ENCODE data around the gene CRELD2.
"Not testable (repeated sequence)": the region's sequence is repeated elsewhere in the genome, so short reads cannot be mapped to it uniquely, and the experiment has no call there.

The CRELD2 gene

GRCh38 chr22:49938565-49939136 lies 20.2 kb downstream of the CRELD2 start:
- no peaks in the 10 kb centered on the region for H3K9me3 ChIP-seq (ENCODE audit: control insufficient read depth in 2 of 2, low read length in 2 of 2)
- no peak overlapping the region for H3K4me3 ChIP-seq (ENCODE audit: low read length in 2 of 2)
- H3K4me1 ChIP-seq (ENCODE audit: control insufficient read depth, insufficient read depth, low read length): peaks cover 32% of the 10 kb centered on the region
- no peak overlapping the region for H3K9ac ChIP-seq (ENCODE audit: low read length in 2 of 2)
- no peak overlapping the region for H3K27ac ChIP-seq (ENCODE audit: low read length)
- H3K27me3 ChIP-seq (ENCODE audit: control insufficient read depth in 1 of 2, insufficient read depth in 2 of 2, low read length in 2 of 2): no peaks in the 10 kb centered on the region
- no peaks in the 10 kb centered on the region for H3K36me3 ChIP-seq (ENCODE audit: control insufficient read depth in 2 of 2, insufficient read depth in 2 of 2, low read length in 2 of 2)

DNA sequence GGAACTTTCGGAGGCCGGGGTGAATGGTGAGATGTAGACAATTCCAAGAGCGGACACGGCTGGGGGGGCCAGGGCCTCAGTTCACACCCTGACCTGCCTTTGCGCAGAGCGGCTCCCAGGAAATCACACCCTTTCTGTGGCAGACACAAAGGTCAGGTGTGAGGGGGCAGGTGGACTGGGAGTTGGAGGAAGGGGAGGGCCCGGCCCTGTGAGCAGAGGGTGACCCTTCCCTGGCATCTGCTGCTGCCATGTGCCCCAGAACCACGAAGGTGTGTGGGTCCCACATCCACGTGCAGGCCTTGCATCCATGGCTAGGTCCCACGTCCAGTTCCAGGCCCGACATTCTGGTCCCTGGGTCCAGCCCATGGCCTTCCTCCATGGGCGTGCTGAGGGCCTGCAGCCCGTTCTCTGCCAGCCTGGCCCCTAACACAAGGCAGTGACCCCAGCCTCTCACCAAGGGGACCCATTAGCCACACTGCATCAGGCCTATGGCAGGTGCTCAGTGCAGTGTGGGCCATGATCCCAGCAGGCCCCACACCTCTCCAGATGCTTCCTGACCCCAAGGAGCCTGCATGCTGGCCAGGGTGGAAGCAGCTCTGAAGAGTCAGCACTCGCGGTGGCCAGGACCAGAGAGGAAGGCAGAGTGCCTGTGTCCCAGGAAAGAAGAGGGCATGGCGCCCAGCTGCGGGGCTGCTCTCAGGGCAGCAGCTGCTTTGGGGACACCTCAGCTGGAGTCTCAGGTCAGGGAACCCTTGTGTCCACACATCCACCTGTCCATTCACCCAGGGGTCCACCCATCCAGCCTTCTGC lies 23.3 kb downstream of the CRELD2 start:
- no peak overlapping the region for H3K27ac ChIP-seq (ENCODE audit: low read length)

DNA sequence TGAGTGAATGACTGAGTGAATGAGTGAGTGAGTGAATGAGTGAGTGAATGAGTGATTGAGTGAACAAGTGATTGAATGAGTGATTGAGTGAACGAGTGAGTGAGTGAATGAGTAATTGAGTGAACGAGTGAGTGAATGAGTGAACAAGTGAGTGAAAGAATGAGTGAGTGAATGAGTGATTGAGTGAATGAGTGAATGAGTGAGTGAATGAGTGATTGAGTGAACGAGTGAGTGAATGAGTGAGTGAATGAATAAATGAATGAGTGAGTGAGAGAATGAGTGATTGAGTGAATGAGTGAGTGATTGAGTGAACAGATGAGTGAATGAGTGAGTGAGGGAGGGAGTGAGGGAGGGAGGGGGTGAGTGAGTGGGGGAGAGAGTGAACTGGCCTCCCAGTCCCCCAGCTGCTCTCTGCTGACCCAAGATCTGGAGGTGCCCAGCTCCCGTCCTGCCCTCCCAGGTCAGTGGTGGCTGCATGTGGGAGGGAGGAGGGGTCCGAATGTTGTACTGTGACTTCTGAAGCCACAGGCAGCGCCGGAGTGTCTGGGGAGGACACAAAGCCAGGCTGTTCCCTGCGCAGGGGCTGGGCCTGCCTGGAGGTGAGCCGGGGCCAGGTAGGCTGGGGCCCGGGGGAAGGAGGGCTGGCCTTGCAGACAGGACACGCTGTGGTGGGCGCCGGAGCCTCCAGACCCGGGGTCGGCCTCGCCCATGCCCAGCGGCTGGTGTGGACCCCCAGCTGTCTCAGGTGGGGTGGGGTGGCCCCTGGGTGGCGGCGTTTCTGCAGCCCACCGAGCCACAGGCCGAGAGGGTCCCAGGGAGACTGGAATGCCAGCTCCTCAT lies 24.4 kb downstream of the CRELD2 start:
- Histone ChIP-seq H3K4me3 (ENCODE audit: low read length in 2 of 2) (no peak overlapping the region), H3K36me3 (ENCODE audit: control insufficient read depth in 2 of 2, insufficient read depth in 2 of 2, low read length in 2 of 2) (no peaks in the 10 kb centered on the region), H3K9me3 (ENCODE audit: control insufficient read depth in 2 of 2, low read length in 2 of 2) (no peaks in the 10 kb centered on the region), H3K9ac (ENCODE audit: low read length in 2 of 2) (no peak overlapping the region), H3K4me1 (ENCODE audit: control insufficient read depth, insufficient read depth, low read length) (peaks cover 4% of the 10 kb centered on the region), H3K27ac (ENCODE audit: low read length) (no peak overlapping the region), H3K27me3 (ENCODE audit: control insufficient read depth in 1 of 2, insufficient read depth in 2 of 2, low read length in 2 of 2) (no peaks in the 10 kb centered on the region)

More for the DNA sequence above, 23.3 kb downstream of the CRELD2 start:
- H3K9me3 ChIP-seq (ENCODE audit: control insufficient read depth in 2 of 2, low read length in 2 of 2): no peaks in the 10 kb centered on the region
- H3K9ac ChIP-seq (ENCODE audit: low read length in 2 of 2): no peak overlapping the region
- no peaks in the 10 kb centered on the region for H3K36me3 ChIP-seq (ENCODE audit: control insufficient read depth in 2 of 2, insufficient read depth in 2 of 2, low read length in 2 of 2)
- no peaks in the 10 kb centered on the region for H3K27me3 ChIP-seq (ENCODE audit: control insufficient read depth in 1 of 2, insufficient read depth in 2 of 2, low read length in 2 of 2)
- H3K4me1 ChIP-seq (ENCODE audit: control insufficient read depth, insufficient read depth, low read length): peaks cover 15% of the 10 kb centered on the region
- H3K4me3 ChIP-seq (ENCODE audit: low read length in 2 of 2): no peak overlapping the region

GRCh38 chr22:49943405-49943765 lies 25.0 kb downstream of the CRELD2 start:
- no peak overlapping the region for H3K9ac ChIP-seq (ENCODE audit: low read length in 2 of 2)
- H3K27me3 ChIP-seq (ENCODE audit: control insufficient read depth in 1 of 2, insufficient read depth in 2 of 2, low read length in 2 of 2): no peaks in the 10 kb centered on the region
- no peaks in the 10 kb centered on the region for H3K9me3 ChIP-seq (ENCODE audit: control insufficient read depth in 2 of 2, low read length in 2 of 2)
- no peak overlapping the region for H3K4me3 ChIP-seq (ENCODE audit: low read length in 2 of 2)
- no peaks in the 10 kb centered on the region for H3K36me3 ChIP-seq (ENCODE audit: control insufficient read depth in 2 of 2, insufficient read depth in 2 of 2, low read length in 2 of 2)
- H3K27ac ChIP-seq (ENCODE audit: low read length): no peak overlapping the region
- no peaks in the 10 kb centered on the region for H3K4me1 ChIP-seq (ENCODE audit: control insufficient read depth, insufficient read depth, low read length)

DNA sequence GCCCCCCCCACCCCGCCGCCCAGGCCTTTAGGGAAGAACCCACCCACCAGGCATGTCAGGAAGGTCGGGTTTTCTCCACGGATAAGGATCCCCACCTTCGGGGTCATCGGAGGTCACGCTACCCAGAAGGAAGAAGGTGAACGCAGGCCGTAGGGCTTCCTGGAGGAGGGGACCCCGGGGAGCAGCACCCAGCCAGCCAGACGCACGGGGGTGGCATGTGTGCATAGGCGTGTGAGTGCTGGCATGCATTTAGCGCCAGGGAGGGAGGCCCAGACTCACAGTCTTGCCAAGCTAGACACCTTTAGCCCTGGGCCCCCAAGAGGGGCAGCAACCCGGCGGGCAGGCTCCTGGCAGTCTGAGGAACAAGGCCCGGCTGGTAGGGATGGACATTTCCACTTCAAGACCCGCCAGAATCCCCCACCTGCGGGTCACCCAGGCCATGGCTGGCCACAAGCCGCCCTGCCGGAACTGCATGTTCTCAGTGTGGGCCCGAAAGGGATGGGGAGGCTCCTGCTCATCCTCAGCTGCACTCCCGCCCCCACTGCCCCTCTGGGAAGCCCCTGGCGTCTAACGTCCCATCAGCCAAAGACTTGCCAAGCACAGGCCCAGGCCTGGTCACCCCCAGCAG lies 25.5 kb downstream of the CRELD2 start:
- Histone ChIP-seq H3K36me3 (ENCODE audit: control insufficient read depth in 2 of 2, insufficient read depth in 2 of 2, low read length in 2 of 2) (no peaks in the 10 kb centered on the region), H3K9me3 (ENCODE audit: control insufficient read depth in 2 of 2, low read length in 2 of 2) (no peaks in the 10 kb centered on the region), H3K27ac (ENCODE audit: low read length) (no peak overlapping the region), H3K4me3 (ENCODE audit: low read length in 2 of 2) (no peak overlapping the region), H3K9ac (ENCODE audit: low read length in 2 of 2) (no peak overlapping the region), H3K4me1 (ENCODE audit: control insufficient read depth, insufficient read depth, low read length) (no peaks in the 10 kb centered on the region), H3K27me3 (ENCODE audit: control insufficient read depth in 1 of 2, insufficient read depth in 2 of 2, low read length in 2 of 2) (no peaks in the 10 kb centered on the region)

DNA sequence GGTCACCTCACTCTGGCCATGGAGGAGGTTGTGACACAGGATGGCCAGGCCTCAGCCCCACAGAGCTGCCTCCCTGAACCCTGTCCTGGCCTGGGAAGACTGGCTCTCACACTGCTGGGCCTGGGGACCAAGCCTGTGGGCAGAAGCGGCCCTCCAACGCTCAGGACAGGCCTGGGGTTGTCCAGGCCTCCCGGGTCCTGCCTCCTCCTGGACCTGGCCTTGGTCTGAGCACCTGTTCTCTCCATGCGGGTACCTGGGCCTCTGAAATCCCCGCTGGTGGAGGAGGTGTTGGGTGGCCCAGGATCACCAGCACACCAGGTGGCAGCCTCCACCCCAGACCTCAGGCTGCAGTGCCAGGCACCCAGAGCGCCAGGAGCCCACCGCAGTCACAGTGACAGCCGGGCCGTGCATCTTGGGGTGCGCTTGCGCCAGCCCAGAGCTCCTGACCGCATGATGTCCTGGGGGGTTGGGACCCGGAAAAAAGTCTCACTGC lies 26.0 kb downstream of the CRELD2 start:
- H3K36me3 ChIP-seq (ENCODE audit: control insufficient read depth in 2 of 2, insufficient read depth in 2 of 2, low read length in 2 of 2): no peaks in the 10 kb centered on the region
- H3K4me1 ChIP-seq (ENCODE audit: control insufficient read depth, insufficient read depth, low read length): no peaks in the 10 kb centered on the region
- H3K27me3 ChIP-seq (ENCODE audit: control insufficient read depth in 1 of 2, insufficient read depth in 2 of 2, low read length in 2 of 2): no peaks in the 10 kb centered on the region
- H3K9me3 ChIP-seq (ENCODE audit: control insufficient read depth in 2 of 2, low read length in 2 of 2): no peaks in the 10 kb centered on the region
- no peak overlapping the region for H3K4me3 ChIP-seq (ENCODE audit: low read length in 2 of 2)
- no peak overlapping the region for H3K27ac ChIP-seq (ENCODE audit: low read length)
- no peak overlapping the region for H3K9ac ChIP-seq (ENCODE audit: low read length in 2 of 2)

GRCh38 chr22:49945042-49945794 lies 26.8 kb downstream of the CRELD2 start:
- H3K9ac ChIP-seq (ENCODE audit: low read length in 2 of 2); H3K36me3 ChIP-seq (ENCODE audit: control insufficient read depth in 2 of 2, insufficient read depth in 2 of 2, low read length in 2 of 2); H3K27me3 ChIP-seq (ENCODE audit: control insufficient read depth in 1 of 2, insufficient read depth in 2 of 2, low read length in 2 of 2); H3K4me3 ChIP-seq (ENCODE audit: low read length in 2 of 2); H3K27ac ChIP-seq (ENCODE audit: low read length); H3K4me1 ChIP-seq (ENCODE audit: control insufficient read depth, insufficient read depth, low read length); H3K9me3 ChIP-seq (ENCODE audit: control insufficient read depth in 2 of 2, low read length in 2 of 2): not testable (repeated sequence)

DNA sequence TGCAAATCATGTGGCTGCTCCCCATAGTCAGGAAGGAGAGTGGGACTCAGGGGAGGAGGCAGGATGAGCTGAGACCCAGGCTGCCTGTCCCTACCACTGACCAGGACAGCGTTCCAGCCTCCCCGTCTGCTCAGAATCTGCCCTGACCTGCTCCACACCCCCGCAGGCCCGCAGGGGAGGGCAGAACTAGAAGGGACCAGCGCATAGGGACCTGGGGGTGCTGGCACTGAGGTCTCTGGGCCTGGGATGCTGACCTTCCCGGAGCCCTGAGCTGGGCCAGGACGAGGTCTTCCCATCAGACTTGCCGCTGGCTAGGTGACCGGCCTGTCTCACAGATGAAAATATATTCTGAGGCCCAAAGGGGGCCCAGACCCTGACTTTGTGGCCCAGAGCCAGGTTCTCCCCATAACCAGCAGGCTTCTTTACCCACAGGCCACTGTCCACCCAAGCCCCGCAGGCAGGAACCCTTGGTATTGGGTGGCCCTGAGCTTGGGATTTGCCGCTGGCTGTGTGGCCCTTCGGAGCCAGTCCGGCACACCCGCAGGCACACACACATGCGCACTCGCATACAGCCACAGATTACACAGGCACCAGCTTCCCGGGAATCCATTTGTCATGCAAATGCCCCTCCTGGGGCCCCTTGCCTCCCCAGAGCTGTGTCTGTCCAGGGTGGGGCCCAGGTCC lies 28.3 kb downstream of the CRELD2 start:
- H3K27me3 ChIP-seq (ENCODE audit: control insufficient read depth in 1 of 2, insufficient read depth in 2 of 2, low read length in 2 of 2): no peaks in the 10 kb centered on the region
- no peak overlapping the region for H3K9ac ChIP-seq (ENCODE audit: low read length in 2 of 2)
- H3K36me3 ChIP-seq (ENCODE audit: control insufficient read depth in 2 of 2, insufficient read depth in 2 of 2, low read length in 2 of 2): no peaks in the 10 kb centered on the region
- H3K9me3 ChIP-seq (ENCODE audit: control insufficient read depth in 2 of 2, low read length in 2 of 2): no peaks in the 10 kb centered on the region
- no peak overlapping the region for H3K4me3 ChIP-seq (ENCODE audit: low read length in 2 of 2)
- H3K4me1 ChIP-seq (ENCODE audit: control insufficient read depth, insufficient read depth, low read length): no peaks in the 10 kb centered on the region
- no peak overlapping the region for H3K27ac ChIP-seq (ENCODE audit: low read length)

DNA sequence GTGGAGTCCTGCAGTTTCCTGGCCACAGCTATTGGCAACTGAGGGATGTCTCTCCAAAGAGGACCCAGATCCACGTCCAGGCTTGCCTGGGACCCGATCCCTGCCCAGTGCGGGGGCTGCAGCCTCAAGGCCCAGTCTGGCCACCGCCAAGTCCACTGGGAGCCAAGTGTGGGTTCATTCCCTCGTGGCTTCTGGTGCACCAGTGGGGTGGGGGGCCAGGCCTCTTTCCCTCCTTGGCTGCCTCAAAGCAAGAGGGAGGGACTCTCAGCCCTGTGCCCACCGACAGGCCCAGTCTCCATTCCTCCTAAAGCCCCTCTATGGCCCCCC lies 28.8 kb downstream of the CRELD2 start:
- Histone ChIP-seq H3K36me3 (ENCODE audit: control insufficient read depth in 2 of 2, insufficient read depth in 2 of 2, low read length in 2 of 2) (no peaks in the 10 kb centered on the region), H3K4me1 (ENCODE audit: control insufficient read depth, insufficient read depth, low read length) (peaks cover under 1% of the 10 kb centered on the region), H3K27ac (ENCODE audit: low read length) (no peak overlapping the region), H3K4me3 (ENCODE audit: low read length in 2 of 2) (no peak overlapping the region), H3K27me3 (ENCODE audit: control insufficient read depth in 1 of 2, insufficient read depth in 2 of 2, low read length in 2 of 2) (no peaks in the 10 kb centered on the region), H3K9ac (ENCODE audit: low read length in 2 of 2) (no peak overlapping the region), H3K9me3 (ENCODE audit: control insufficient read depth in 2 of 2, low read length in 2 of 2) (no peaks in the 10 kb centered on the region)

Measured in stomach smooth muscle (tissue), 2 donors.